ENCODE measurements around the gene MUSTN1. TPM values are rescaled to one million over a fixed set of nuclear protein-coding genes. Genes with fewer than 3 reads are reported as not detected.

Gene MUSTN1
- total RNA-seq, 1 experiment from 2014 or later: 0.49 TPM

DNA sequence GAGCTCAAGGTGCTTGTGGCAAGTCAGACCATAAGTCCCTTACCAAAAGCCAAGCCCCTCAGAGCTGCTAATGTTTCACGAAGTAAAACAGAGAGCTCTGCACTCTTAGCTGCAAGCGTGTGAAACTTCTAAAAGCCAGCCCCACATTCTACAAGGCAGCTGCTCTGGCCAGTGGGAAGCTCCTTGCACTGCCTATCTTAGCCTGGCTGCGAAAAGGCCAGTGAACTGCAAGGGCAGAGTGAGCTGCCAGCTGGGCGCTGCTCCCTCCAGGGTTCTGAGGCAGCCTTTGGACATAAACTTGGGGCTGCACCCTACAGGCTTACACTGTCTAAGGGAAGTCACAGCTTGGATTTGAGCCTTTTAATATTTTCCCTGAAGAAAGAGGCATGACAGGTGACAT is 2.2 kb upstream of the MUSTN1 start:
- intact Hi-C loops (cut with micrococcal nuclease; ENCODE audit: unreplicated experiment) (no loop called here), in situ Hi-C loops (cut with HindIII; ENCODE audit: low pct_unique_long_range_greater_than_20kb, low sequenced_read_pairs) (no loop called here)
- ChIA-PET CTCF (no interaction called here), POLR2A (no interaction called here)
- TF ChIP-seq, protein P1, sequence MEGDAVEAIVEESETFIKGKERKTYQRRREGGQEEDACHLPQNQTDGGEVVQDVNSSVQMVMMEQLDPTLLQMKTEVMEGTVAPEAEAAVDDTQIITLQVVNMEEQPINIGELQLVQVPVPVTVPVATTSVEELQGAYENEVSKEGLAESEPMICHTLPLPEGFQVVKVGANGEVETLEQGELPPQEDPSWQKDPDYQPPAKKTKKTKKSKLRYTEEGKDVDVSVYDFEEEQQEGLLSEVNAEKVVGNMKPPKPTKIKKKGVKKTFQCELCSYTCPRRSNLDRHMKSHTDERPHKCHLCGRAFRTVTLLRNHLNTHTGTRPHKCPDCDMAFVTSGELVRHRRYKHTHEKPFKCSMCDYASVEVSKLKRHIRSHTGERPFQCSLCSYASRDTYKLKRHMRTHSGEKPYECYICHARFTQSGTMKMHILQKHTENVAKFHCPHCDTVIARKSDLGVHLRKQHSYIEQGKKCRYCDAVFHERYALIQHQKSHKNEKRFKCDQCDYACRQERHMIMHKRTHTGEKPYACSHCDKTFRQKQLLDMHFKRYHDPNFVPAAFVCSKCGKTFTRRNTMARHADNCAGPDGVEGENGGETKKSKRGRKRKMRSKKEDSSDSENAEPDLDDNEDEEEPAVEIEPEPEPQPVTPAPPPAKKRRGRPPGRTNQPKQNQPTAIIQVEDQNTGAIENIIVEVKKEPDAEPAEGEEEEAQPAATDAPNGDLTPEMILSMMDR (IDR thresholded peaks at IDR 0.05): no peak
- TF ChIP-seq TCF7L2 (IDR thresholded peaks at IDR 0.05; ENCODE audit: low read depth, low read length) (no peak), POLR2AphosphoS5 (IDR thresholded peaks at IDR 0.05; ENCODE audit: low read depth, low read length) (no peak), REST (IDR thresholded peaks at IDR 0.05; ENCODE audit: insufficient read depth in 1 of 2, low read depth in 2 of 2, low read length in 1 of 2) (no peak), SIN3A (IDR thresholded peaks at IDR 0.05; ENCODE audit: borderline replicate concordance, insufficient read depth, low read depth, low read length) (no peak)
- no peaks in the 10 kb centered on the region for H3K9me3 ChIP-seq (ENCODE audit: control insufficient read depth, insufficient read depth, low read depth, low read length)
- ATAC-seq (no peak), DNase-seq (ENCODE audit: low read depth, low spot score) (no peak)
- H3K27me3 ChIP-seq (ENCODE audit: control insufficient read depth, insufficient read depth, low read length): no peaks in the 10 kb centered on the region
- no TSS peak for BruUV-seq (replicated peaks)
- H3K36me3 ChIP-seq (ENCODE audit: control insufficient read depth, insufficient read depth, low read length): no peaks in the 10 kb centered on the region
- no peaks in the 10 kb centered on the region for H3K4me1 ChIP-seq (ENCODE audit: control insufficient read depth, insufficient read depth, low read length)
- H3K4me3 ChIP-seq (ENCODE audit: low read depth in 2 of 2, low read length in 2 of 2): no peak overlapping the region
- H3K27ac ChIP-seq (ENCODE audit: low read length): no peak overlapping the region

DNA sequence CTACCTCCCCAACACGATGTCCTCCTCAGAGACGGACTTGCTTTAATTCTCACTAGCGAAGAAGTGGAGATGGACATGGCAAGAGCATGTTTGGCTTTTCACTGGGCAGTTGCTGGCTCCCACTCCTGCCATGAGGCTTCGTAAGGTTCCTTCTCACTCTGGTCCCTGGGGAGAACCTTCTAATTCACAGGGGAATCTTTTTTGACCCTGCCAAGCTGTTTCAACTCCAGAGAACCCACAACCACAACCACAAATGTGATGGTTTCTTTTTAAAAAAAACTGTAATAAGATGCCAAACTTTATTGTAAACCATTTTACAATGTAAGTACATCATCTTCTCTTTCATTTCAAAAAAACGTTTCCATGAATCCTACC is 1.6 kb upstream of the MUSTN1 start:
- Histone ChIP-seq H3K27me3 (ENCODE audit: control insufficient read depth, insufficient read depth, low read length) (no peaks in the 10 kb centered on the region), H3K4me1 (ENCODE audit: control insufficient read depth, insufficient read depth, low read length) (peaks cover 2% of the 10 kb centered on the region), H3K9me3 (ENCODE audit: control insufficient read depth, insufficient read depth, low read depth, low read length) (no peaks in the 10 kb centered on the region), H3K27ac (ENCODE audit: low read length) (no peak overlapping the region), H3K36me3 (ENCODE audit: control insufficient read depth, insufficient read depth, low read length) (no peaks in the 10 kb centered on the region), H3K4me3 (ENCODE audit: low read depth in 2 of 2, low read length in 2 of 2) (no peak overlapping the region)
- no TSS peak for BruUV-seq (replicated peaks)
- ATAC-seq (no peak), DNase-seq (ENCODE audit: low read depth, low spot score) (no peak)
- intact Hi-C loops (cut with micrococcal nuclease; ENCODE audit: unreplicated experiment) (no loop called here), in situ Hi-C loops (cut with HindIII; ENCODE audit: low pct_unique_long_range_greater_than_20kb, low sequenced_read_pairs) (no loop called here)
- ChIA-PET POLR2A (no interaction called here), CTCF (no interaction called here)
- TF ChIP-seq POLR2AphosphoS5 (IDR thresholded peaks at IDR 0.05; ENCODE audit: low read depth, low read length) (no peak), REST (IDR thresholded peaks at IDR 0.05; ENCODE audit: insufficient read depth in 1 of 2, low read depth in 2 of 2, low read length in 1 of 2) (no peak), TCF7L2 (IDR thresholded peaks at IDR 0.05; ENCODE audit: low read depth, low read length) (no peak)
- TF ChIP-seq, protein P1 (IDR thresholded peaks at IDR 0.05): no peak
